GM12872 (cell line): Measurements from ENCODE around the gene ZNF22.

Source experiments
- CTCF ChIP-seq: IDR thresholded peaks from 3 replicates; pipeline ENCODE4 v1.5.1; 2011; ENCODE audit warnings: low read depth, mild to moderate bottlenecking, low read length, moderate library complexity; ENCODE audit not compliant: insufficient read depth

ZNF22 gene

GRCh38 chr10:45053569-45054100 is 52.9 kb downstream of the ZNF22 start:
- no peak for TF ChIP-seq CTCF
